ENCODE measurements around the gene KDM4B. TPM values are rescaled to one million over a fixed set of nuclear protein-coding genes. Genes with fewer than 3 reads are reported as not detected.
A peak's percentile ranks its signal among the peaks of the same experiment; 100 is the strongest.

KDM4B gene
- total RNA-seq, 1 experiment from 2014 or later, result 35.9 TPM

- TF ChIP-seq CTCF (IDR thresholded peaks at IDR 0.05 in 2 of 3, conservative IDR thresholded peaks at IDR 0.05 in 1 of 3; ENCODE audit: borderline replicate concordance in 1 of 3, insufficient read depth in 1 of 3, low read depth in 2 of 3, low read length in 2 of 3), result no peak
- peak; percentile 84; the same call in 1 of the 2 replicates for TF ChIP-seq MAX (IDR thresholded peaks at IDR 0.05)
- TF ChIP-seq RAD21 (IDR thresholded peaks at IDR 0.05; ENCODE audit: low read depth), result no peak
- TF ChIP-seq TCF7L2 (IDR thresholded peaks at IDR 0.05; ENCODE audit: borderline replicate concordance, extremely low read depth, insufficient read depth, insufficient read length), result no peak
- no peak for TF ChIP-seq CEBPB (IDR thresholded peaks at IDR 0.05; ENCODE audit: low read depth)
Measured at GRCh38 chr19:4968462-4969291, at the start of gene KDM4B (continued).

- BruUV-seq (replicated peaks), result no TSS peak
- H3K27ac ChIP-seq (ENCODE audit: low read depth, low read length), result peak overlapping the region; percentile 38; the same call in 1 of the 2 replicates
- intact Hi-C loops (cut with micrococcal nuclease), result no loop called here
- H3K4me1 ChIP-seq (ENCODE audit: control insufficient read depth in 1 of 2, insufficient read depth in 2 of 2, low read length in 2 of 2), result peaks cover 7 to 19% of the 10 kb centered on the region in 2 experiments
- no peak overlapping the region for H2AFZ ChIP-seq (ENCODE audit: low read depth, low read length, poor library complexity, severe bottlenecking)
- ChIA-PET POLR2A (no interaction called here), RAD21 (ENCODE audit: low non-redundant PET in 1 of 2, low total read pairs in 2 of 2, uncharacterized antibody in 2 of 2, unreplicated experiment in 2 of 2) (interaction anchor here (0.6 kb wide), 2 partner anchors 12 to 52 kb away, joined by 3 read pairs; no protein-coding TSS in a partner anchor), CTCF (no interaction called here)
- H3K9ac ChIP-seq (ENCODE audit: low read length), result no peak overlapping the region
- peaks cover 97% of the 10 kb centered on the region for H3K79me2 ChIP-seq (ENCODE audit: insufficient read depth, low read length)
- no peak overlapping the region for H3K4me2 ChIP-seq (ENCODE audit: low read length)
- no peaks in the 10 kb centered on the region for H3K27me3 ChIP-seq (ENCODE audit: insufficient read depth, low read length)
- no peaks in the 10 kb centered on the region; the same call in 1 of the 2 replicates for H4K20me1 ChIP-seq (ENCODE audit: insufficient read depth)
- no peak overlapping the region for H3K4me3 ChIP-seq (replicated peaks in 1 of 2; ENCODE audit: low read depth in 1 of 2, low read length in 2 of 2)
- H3K36me3 ChIP-seq (ENCODE audit: control insufficient read depth in 1 of 2, insufficient read depth in 2 of 2, low read length in 2 of 2), result peaks cover 6 to 19% of the 10 kb centered on the region in 2 experiments; a peak in 2 of 4 replicates
- H3K9me3 ChIP-seq (ENCODE audit: control insufficient read depth in 1 of 2, insufficient read depth in 1 of 2, low read depth in 1 of 2, low read length in 2 of 2), result no peaks in the 10 kb centered on the region
- H3K9me2 ChIP-seq (ENCODE audit: insufficient read depth), result no peaks in the 10 kb centered on the region
- ATAC-seq (no peak), DNase-seq (ENCODE audit: low read depth, low spot score) (no peak)
- TF ChIP-seq TCF7L2 (IDR thresholded peaks at IDR 0.05; ENCODE audit: borderline replicate concordance, extremely low read depth, insufficient read depth, insufficient read length) (no peak), CTCF (IDR thresholded peaks at IDR 0.05 in 2 of 3, conservative IDR thresholded peaks at IDR 0.05 in 1 of 3; ENCODE audit: borderline replicate concordance in 1 of 3, insufficient read depth in 1 of 3, low read depth in 2 of 3, low read length in 2 of 3) (no peak), YY1 (IDR thresholded peaks at IDR 0.05; ENCODE audit: extremely low read depth, insufficient replicate concordance, low read depth, low read length) (no peak), SP1 (IDR thresholded peaks at IDR 0.05; ENCODE audit: low read depth) (no peak), EGR1 (IDR thresholded peaks at IDR 0.05; ENCODE audit: low read depth) (no peak), ZBTB33 (IDR thresholded peaks at IDR 0.05; ENCODE audit: extremely low read depth, insufficient replicate concordance, low read length) (no peak), EZH2phosphoT487 (IDR thresholded peaks at IDR 0.05; ENCODE audit: borderline replicate concordance) (no peak), ATF3 (IDR thresholded peaks at IDR 0.05) (no peak), FOSL1 (IDR thresholded peaks at IDR 0.05; ENCODE audit: low read depth) (no peak), POLR2A (IDR thresholded peaks at IDR 0.05; ENCODE audit: borderline replicate concordance, extremely low read depth, insufficient read depth, insufficient read length) (no peak), ELF1 (IDR thresholded peaks at IDR 0.05; ENCODE audit: borderline replicate concordance, low read depth) (no peak), RAD21 (IDR thresholded peaks at IDR 0.05; ENCODE audit: low read depth) (no peak)
Measured at GRCh38 chr19:4922530-4923275, 46.2 kb upstream of the KDM4B start.

Data from HCT116 (cell line).